ENCODE measurements around the gene DNAAF2. TPM values are rescaled to one million over a fixed set of nuclear protein-coding genes. Genes with fewer than 3 reads are reported as not detected.

Gene DNAAF2
- total and polyA plus RNA-seq, 4 donors: 3.9 to 4.8 (median 4.6) TPM

DNA sequence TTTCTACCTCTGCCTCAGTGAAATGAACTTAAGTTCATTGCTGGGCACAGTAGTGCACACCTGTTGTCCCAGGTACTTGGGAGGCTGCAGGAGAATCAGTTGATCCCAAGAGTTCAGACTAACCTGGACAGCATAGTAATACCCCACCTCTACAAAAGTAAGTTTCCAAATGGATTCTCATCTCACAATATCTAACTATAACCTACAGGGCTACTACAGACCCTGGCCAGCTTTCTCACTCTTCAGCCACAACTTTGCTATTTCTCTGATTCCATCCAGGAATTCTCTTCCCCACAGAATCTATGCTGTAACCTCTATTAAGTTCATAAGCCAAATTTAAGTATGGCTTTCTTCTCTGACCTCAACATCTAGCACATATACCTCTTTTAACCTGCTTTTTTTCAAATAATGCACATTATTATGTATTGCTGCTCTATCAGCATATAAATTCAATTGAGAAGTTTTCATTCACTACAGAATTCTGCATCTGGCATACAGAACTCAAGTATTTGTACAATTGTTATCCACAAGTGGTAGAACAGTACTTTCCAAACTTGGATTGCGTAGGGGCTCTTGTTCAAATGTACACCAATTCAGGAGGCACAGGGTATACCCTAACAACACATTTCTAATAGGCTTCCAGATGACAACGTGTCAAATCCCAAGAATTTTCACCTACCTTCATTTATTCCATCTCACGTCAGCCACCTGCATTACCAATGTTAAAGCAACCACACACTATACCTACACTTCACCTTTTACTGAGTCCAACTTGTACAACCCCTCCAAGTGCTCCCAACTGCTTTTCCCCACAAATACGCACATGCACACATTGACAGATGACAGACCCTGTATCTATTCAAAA lies 52.7 kb downstream of the DNAAF2 start:
- no peaks in the 10 kb centered on the region for H3K27me3 ChIP-seq (ENCODE audit: control insufficient read depth in 1 of 2, insufficient read depth in 2 of 2, low read length in 1 of 2)
- no peaks in the 10 kb centered on the region for H3K9me3 ChIP-seq (ENCODE audit: control insufficient read depth, low read length)
- no peak overlapping the region for H3K27ac ChIP-seq (ENCODE audit: low read depth in 1 of 2, low read length in 2 of 2)
- DNase-seq: no peak
- no peak for ATAC-seq (ENCODE audit: low FRiP score)
- H3K4me1 ChIP-seq (ENCODE audit: control insufficient read depth in 1 of 2, insufficient read depth in 2 of 2, low read length in 2 of 2): no peaks in the 10 kb centered on the region
- H3K4me3 ChIP-seq (ENCODE audit: low read length in 2 of 2): no peak overlapping the region
- intact Hi-C loops (cut with DNase I): no loop called here
- no peaks in the 10 kb centered on the region for H3K36me3 ChIP-seq (ENCODE audit: control insufficient read depth in 1 of 2, insufficient read depth in 2 of 2, low read length in 1 of 2)
- WGBS, 2 donors: 84 to 90% methylated on average over 4 of the region's 4 CpGs

- 75 to 95% methylated on average over 9 of the region's 9 CpGs for WGBS, 2 donors
- DNase-seq (no peak), ATAC-seq (ENCODE audit: low FRiP score) (no peak)
- Histone ChIP-seq H3K36me3 (ENCODE audit: control insufficient read depth in 1 of 2, insufficient read depth in 2 of 2, low read length in 1 of 2) (peaks cover 0 to 7% of the 10 kb centered on the region in 2 donors), H3K4me3 (ENCODE audit: low read length in 2 of 2) (no peak overlapping the region), H3K4me1 (ENCODE audit: control insufficient read depth in 1 of 2, insufficient read depth in 2 of 2, low read length in 2 of 2) (no peaks in the 10 kb centered on the region), H3K27ac (ENCODE audit: low read depth in 1 of 2, low read length in 2 of 2) (no peak overlapping the region), H3K27me3 (ENCODE audit: control insufficient read depth in 1 of 2, insufficient read depth in 2 of 2, low read length in 1 of 2) (no peaks in the 10 kb centered on the region), H3K9me3 (ENCODE audit: control insufficient read depth, low read length) (no peaks in the 10 kb centered on the region)
- intact Hi-C loops (cut with DNase I): no loop called here
Observed at GRCh38 chr14:49581209-49582112, 53.6 kb downstream of the DNAAF2 start.

DNA sequence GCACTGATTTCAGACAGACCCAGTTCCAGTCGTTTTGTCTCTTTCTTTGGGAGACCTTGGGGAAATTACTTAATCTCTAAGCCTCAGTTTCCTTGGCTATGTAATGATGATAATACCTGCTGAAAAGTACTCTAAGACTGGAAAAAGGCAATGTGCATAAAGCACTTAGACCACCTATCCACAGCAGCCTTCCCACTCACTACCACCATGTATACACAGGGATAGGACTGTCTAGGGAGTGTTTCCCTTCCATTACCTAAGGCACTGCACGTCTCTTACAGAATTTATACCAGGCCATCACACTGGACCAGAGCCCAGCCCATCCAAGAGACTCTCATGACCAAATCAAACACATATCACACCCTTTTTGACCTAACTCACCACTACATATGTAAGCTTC lies 55.2 kb downstream of the DNAAF2 start:
- Histone ChIP-seq H3K27ac (ENCODE audit: low read depth in 1 of 2, low read length in 2 of 2) (no peak overlapping the region), H3K9me3 (ENCODE audit: control insufficient read depth, low read length) (no peaks in the 10 kb centered on the region), H3K27me3 (ENCODE audit: control insufficient read depth in 1 of 2, insufficient read depth in 2 of 2, low read length in 1 of 2) (no peaks in the 10 kb centered on the region), H3K36me3 (ENCODE audit: control insufficient read depth in 1 of 2, insufficient read depth in 2 of 2, low read length in 1 of 2) (peaks cover 0 to 7% of the 10 kb centered on the region in 2 donors), H3K4me1 (ENCODE audit: control insufficient read depth in 1 of 2, insufficient read depth in 2 of 2, low read length in 2 of 2) (no peaks in the 10 kb centered on the region), H3K4me3 (ENCODE audit: low read length in 2 of 2) (no peak overlapping the region)
- 80 to 85% methylated on average over 2 of the region's 2 CpGs for WGBS, 2 donors
- DNase-seq: no peak
- intact Hi-C loops (cut with DNase I): no loop called here
- no peak for ATAC-seq (ENCODE audit: low FRiP score)

DNA sequence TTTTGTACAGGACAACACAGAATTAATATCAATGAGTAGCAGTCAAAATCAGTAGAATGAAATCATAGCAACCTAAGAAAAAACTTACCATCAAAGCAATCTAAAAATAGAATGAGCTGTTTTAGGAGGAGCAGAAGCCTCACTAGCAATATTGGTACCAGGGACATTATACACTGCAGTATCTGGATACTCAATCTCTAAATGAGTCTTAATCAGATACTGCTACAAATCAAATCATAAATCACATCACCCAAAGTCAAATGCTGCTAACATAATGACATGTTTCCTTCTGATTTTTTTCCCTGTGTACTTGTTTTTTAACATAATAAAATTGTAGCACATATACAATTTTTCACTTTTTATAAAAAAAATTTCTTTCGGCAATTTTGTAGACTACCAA lies 56.9 kb downstream of the DNAAF2 start:
- DNase-seq (no peak), ATAC-seq (ENCODE audit: low FRiP score) (no peak)
- Histone ChIP-seq H3K27me3 (ENCODE audit: control insufficient read depth in 1 of 2, insufficient read depth in 2 of 2, low read length in 1 of 2) (no peaks in the 10 kb centered on the region), H3K4me1 (ENCODE audit: control insufficient read depth in 1 of 2, insufficient read depth in 2 of 2, low read length in 2 of 2) (no peaks in the 10 kb centered on the region), H3K4me3 (ENCODE audit: low read length in 2 of 2) (no peak overlapping the region), H3K36me3 (ENCODE audit: control insufficient read depth in 1 of 2, insufficient read depth in 2 of 2, low read length in 1 of 2) (peaks cover 0 to 7% of the 10 kb centered on the region in 2 donors), H3K27ac (ENCODE audit: low read depth in 1 of 2, low read length in 2 of 2) (no peak overlapping the region), H3K9me3 (ENCODE audit: control insufficient read depth, low read length) (no peaks in the 10 kb centered on the region)
- 94 to 96% methylated on average over 1 of the region's 1 CpG for WGBS, 2 donors
- intact Hi-C loops (cut with DNase I): no loop called here

Other genes with a start within 250 kb of the DNAAF2 start
- gene RPS29, start 48.9 kb downstream of the DNAAF2 start, total RNA-seq: 100 to 1,000 TPM; 827 to 860 TPM
- 1,000 to 10,000 TPM; 4,047 to 6,386 TPM for gene RPS29, start 48.9 kb downstream of the DNAAF2 start, polyA plus RNA-seq
- gene LRR1, start 36.3 kb downstream of the DNAAF2 start, total RNA-seq: 1 to 10 TPM; 5.2 to 5.3 TPM
- gene LRR1, start 36.3 kb downstream of the DNAAF2 start, polyA plus RNA-seq: 10 to 100 TPM in 1 of 2 donors, 1 to 10 TPM in 1; 5.9 to 14.3 TPM
- 100 to 1,000 TPM; 147 to 153 TPM for gene RPL36AL, start 14.6 kb downstream of the DNAAF2 start, total RNA-seq
- gene RPL36AL, start 14.6 kb downstream of the DNAAF2 start, polyA plus RNA-seq: 100 to 1,000 TPM; 576 to 724 TPM
- 10 to 100 TPM; 27.8 to 28.9 TPM for gene MGAT2, start 14.4 kb downstream of the DNAAF2 start, total RNA-seq
- gene MGAT2, start 14.4 kb downstream of the DNAAF2 start, polyA plus RNA-seq: 10 to 100 TPM; 10.6 to 15.9 TPM
- gene POLE2, start 53.0 kb upstream of the DNAAF2 start, total RNA-seq: 1 to 10 TPM; 1.2 to 3.2 TPM
- 10 to 100 TPM in 1 of 2 donors, 1 to 10 TPM in 1; 5.4 to 13.6 TPM for gene POLE2, start 53.0 kb upstream of the DNAAF2 start, polyA plus RNA-seq
- gene KLHDC1, start 57.9 kb upstream of the DNAAF2 start, total RNA-seq: 10 to 100 TPM; 10.1 to 19.4 TPM
- gene KLHDC1, start 57.9 kb upstream of the DNAAF2 start, polyA plus RNA-seq: 1 to 10 TPM; 1.4 to 6.2 TPM
- gene KLHDC2, start 132.9 kb upstream of the DNAAF2 start, total RNA-seq: 10 to 100 TPM; 49.1 to 56.3 TPM
- gene KLHDC2, start 132.9 kb upstream of the DNAAF2 start, polyA plus RNA-seq: 10 to 100 TPM; 40.2 to 93.7 TPM
- gene NEMF, start 217.5 kb upstream of the DNAAF2 start, total RNA-seq: 10 to 100 TPM; 70.7 to 75.8 TPM
- gene NEMF, start 217.5 kb upstream of the DNAAF2 start, polyA plus RNA-seq: 10 to 100 TPM; 27.2 to 34.6 TPM

Data from aorta (tissue), 5 donors.